HG03060 (cell line): ENCODE results near the gene CADM3.
A peak's percentile ranks its signal among the peaks of the same experiment; 100 is the strongest.

Source experiments
- ATAC-seq: cut with Tn5 transposase; IDR thresholded peaks from one replicate; pipeline ENCODE4 v1.9.1; 2021; ENCODE audit warnings: low read depth, moderate number of reproducible peaks; ENCODE audit not compliant: unreplicated experiment

Gene CADM3

DNA sequence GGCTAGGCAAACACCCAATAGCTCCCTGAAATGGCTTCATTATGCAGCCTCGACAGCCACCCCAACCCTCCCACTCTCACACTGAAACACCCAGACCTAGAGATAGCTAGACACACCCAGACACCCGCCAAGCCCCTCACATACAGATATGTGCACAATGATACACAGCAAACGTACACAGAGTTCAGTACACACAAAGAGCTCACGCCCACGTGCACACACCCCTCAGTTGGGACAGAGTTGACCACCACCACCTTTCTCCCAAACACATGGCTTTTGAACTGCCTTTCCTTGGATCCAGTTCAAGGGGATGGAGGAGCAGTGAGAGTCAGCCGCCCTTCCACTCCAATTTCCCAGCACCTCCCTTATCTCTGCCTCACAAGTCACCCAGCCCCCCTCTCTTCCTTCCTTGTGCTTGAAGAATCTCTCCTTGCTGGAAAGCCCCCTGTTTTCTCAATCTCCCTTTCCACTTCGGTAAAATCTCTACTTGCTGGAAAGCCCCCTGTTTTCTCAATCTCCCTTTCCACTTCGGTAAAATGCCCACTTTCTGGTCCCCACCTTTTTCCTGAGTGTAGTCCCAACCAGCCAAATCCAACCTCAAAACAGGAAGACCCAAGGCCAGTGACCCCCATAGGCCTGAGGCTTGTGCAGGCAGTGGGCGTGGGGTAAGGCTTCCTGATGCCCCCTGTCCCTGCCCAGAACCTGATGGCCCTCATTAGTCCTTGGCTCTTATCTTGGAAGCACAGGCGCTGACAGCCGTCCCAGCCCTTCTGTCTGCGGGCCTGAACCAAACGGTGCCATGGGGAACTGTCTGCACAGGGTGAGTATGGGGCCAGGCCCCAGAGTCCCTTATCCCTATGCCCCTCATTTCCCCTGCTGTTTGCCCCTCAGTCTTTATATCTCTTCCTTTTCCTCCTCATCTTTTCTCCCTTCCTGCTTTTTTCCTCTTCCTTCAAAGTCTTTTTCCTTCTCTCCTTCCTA lies 33.0 kb downstream of the CADM3 start, which contains the start of gene ACKR1:
Gene ACKR1 (plus strand): TSS at position 715 of the 981 bp plus-strand sequence. CDS start 85 bp downstream, at position 800.
- ATAC-seq: no peak

- no peak for ATAC-seq
Observed at GRCh38 chr1:159205225-159205624, 33.8 kb downstream of the CADM3 start.

- no peak for ATAC-seq
Observed at GRCh38 chr1:159206110-159206509, 34.7 kb downstream of the CADM3 start.

DNA sequence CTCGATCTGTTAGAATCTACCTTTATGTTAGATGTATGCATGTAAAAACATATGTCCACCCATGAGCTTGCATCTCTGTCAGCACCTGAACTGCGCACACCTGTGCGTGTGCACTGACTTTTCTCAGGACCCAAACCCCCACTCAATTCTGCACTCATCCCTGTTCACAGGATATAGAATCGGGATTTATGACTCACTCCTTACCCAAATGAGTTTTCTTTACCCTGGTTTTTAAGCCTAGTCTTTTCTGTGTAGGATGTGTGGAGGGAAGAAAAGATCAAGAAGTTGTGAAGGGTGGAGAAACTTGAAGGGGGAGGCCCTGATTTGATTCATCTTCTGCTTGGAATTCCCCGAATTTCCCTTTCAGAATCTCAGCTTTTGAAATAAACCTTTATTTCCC lies 35.7 kb downstream of the CADM3 start:
- no peak for ATAC-seq

- no peak for ATAC-seq
Observed at GRCh38 chr1:159207774-159208173, 36.4 kb downstream of the CADM3 start.

- no peak for ATAC-seq
Observed at GRCh38 chr1:159208175-159208825, 36.9 kb downstream of the CADM3 start.

GRCh38 chr1:159209061-159209460 lies 37.6 kb downstream of the CADM3 start:
- no peak for ATAC-seq

- ATAC-seq: no peak
Observed at GRCh38 chr1:159211331-159212136, 40.1 kb downstream of the CADM3 start.

DNA sequence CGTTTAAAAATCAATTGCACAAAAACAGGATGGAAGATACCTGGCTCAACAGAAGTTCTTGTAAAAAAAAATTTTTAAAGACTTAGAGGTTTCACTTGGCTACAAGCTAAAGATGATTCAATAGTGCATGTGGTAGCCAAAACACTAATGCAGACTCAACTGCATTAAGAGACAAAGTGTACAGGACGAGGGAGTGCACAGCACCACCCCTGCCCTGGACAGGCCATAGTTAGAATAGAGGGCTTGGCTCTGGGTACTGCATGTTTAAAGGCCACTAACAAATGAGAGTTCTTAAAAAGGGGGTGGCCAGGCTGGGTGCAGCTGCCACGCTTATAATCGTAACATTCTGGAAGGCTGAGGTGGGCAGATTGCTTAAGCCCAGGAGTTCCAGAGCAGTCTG lies 41.2 kb downstream of the CADM3 start:
- ATAC-seq: no peak

- no peak for ATAC-seq
Observed at GRCh38 chr1:159214149-159214760, 42.8 kb downstream of the CADM3 start.

- ATAC-seq: no peak
Observed at GRCh38 chr1:159218649-159219636, 47.5 kb downstream of the CADM3 start.

- no peak for ATAC-seq
Observed at GRCh38 chr1:159222075-159222865, 50.9 kb downstream of the CADM3 start.

- no peak for ATAC-seq
Observed at GRCh38 chr1:159223004-159223403, 51.6 kb downstream of the CADM3 start.

DNA sequence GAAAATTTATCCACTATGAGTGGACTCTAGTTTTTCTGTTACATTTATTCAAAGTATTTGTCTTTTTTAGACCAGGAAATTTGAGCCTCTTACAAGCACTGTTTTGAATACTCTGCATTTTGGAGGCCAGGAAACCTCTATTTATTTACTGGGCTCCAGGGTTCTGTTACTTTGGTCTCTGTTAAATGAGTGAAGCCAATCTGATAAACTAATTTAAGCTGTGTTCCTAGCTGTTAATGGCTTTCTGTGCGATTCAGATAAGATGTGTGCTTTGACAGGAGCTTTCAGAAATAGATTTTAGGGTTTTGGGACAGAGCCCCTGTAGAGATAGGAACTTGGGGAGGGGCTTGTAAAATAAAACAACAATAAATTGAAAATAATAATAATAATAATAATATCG lies 57.1 kb downstream of the CADM3 start:
- no peak for ATAC-seq

- ATAC-seq: no peak
Observed at GRCh38 chr1:159229260-159229885, 58.0 kb downstream of the CADM3 start.

DNA sequence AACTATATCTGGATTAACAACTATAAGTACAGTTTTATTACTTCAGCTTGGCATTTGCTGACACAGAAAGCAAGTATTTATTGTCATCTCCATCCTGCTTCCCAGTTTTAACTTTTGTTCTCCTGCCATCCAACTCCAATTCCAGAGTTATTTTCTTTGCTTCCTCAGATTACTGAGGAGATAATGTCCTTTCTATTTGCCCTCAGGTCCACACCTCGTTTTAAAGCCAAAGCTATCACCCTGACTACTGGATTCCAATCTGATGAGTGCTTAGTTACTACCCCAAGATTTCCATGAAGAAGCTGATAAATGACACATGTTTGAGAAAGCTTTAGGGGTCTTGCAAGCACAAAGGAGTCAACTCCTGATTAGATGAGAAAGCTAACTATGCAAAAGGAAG lies 58.5 kb downstream of the CADM3 start:
- no peak for ATAC-seq

- ATAC-seq: peak; percentile 53
Observed at GRCh38 chr1:159239551-159240220, 68.3 kb downstream of the CADM3 start.
